HG03432 (cell line): ENCODE measurements around the gene RANGAP1.

Source experiments
- ATAC-seq: cut with Tn5 transposase; IDR thresholded peaks from one replicate; pipeline ENCODE4 v1.9.1; 2021; ENCODE audit warnings: mild to moderate bottlenecking, moderate library complexity; ENCODE audit not compliant: unreplicated experiment

The RANGAP1 gene

GRCh38 chr22:41285820-41286638 is at the start of gene RANGAP1:
Gene RANGAP1 (minus strand): TSS chr22:41286187. CDS start chr22:41281044, 5,143 bp downstream.
- peak; percentile 94 for ATAC-seq

- no peak for ATAC-seq
These were observed 49.1 kb upstream of the RANGAP1 start for GRCh38 chr22:41334951-41335635.

GRCh38 chr22:41334215-41334614 is 48.2 kb upstream of the RANGAP1 start:
- no peak for ATAC-seq

GRCh38 chr22:41333806-41334205 is 47.8 kb upstream of the RANGAP1 start:
- no peak for ATAC-seq

GRCh38 chr22:41332217-41332939 is 46.4 kb upstream of the RANGAP1 start:
- no peak for ATAC-seq

GRCh38 chr22:41330169-41330568 is 44.2 kb upstream of the RANGAP1 start:
- ATAC-seq = no peak

GRCh38 chr22:41327124-41327523 is 41.1 kb upstream of the RANGAP1 start:
- no peak for ATAC-seq

GRCh38 chr22:41324821-41325528 is 39.0 kb upstream of the RANGAP1 start:
- ATAC-seq = no peak

GRCh38 chr22:41320416-41321240 is 34.6 kb upstream of the RANGAP1 start:
- no peak for ATAC-seq

GRCh38 chr22:41315586-41315985 is 29.6 kb upstream of the RANGAP1 start:
- ATAC-seq = no peak

GRCh38 chr22:41314821-41315220 is 28.8 kb upstream of the RANGAP1 start:
- no peak for ATAC-seq

- no peak for ATAC-seq
These were observed 25.5 kb upstream of the RANGAP1 start for GRCh38 chr22:41311487-41311886.

- ATAC-seq = no peak
These were observed 24.3 kb upstream of the RANGAP1 start for GRCh38 chr22:41310336-41310735.

GRCh38 chr22:41308544-41308947 is 22.6 kb upstream of the RANGAP1 start:
- ATAC-seq = no peak

- no peak for ATAC-seq
These were observed 22.1 kb upstream of the RANGAP1 start for GRCh38 chr22:41308054-41308453.

GRCh38 chr22:41305646-41306045 is 19.7 kb upstream of the RANGAP1 start:
- ATAC-seq = no peak

- ATAC-seq = no peak
These were observed 16.8 kb upstream of the RANGAP1 start for GRCh38 chr22:41302811-41303210.

GRCh38 chr22:41302021-41302767 is 16.2 kb upstream of the RANGAP1 start:
- ATAC-seq = no peak
